Transverse colon (tissue), 4 donors: ENCODE data around the gene PELI3.

ENCODE experiments used
- CTCF ChIP-seq, 5 experiments: fragments of 200-600 bp in 3 of 5; fragments of 450-650 bp in 2 of 5; sonication (generic) in 3 of 5; IDR thresholded peaks; 1 replicate in 2 of 5; 2 replicates in 3 of 5; pipeline ENCODE4 v1.5.1; 2016 to 2017; ENCODE audit warnings: antibody characterized with exemption in 5 of 5, inconsistent platforms in 3 of 5, mild to moderate bottlenecking in 2 of 5, moderate library complexity in 1 of 5
- POLR2A ChIP-seq: fragments of 450-650 bp; IDR thresholded peaks from one replicate; pipeline ENCODE4 v1.6.1; 2016; ENCODE audit warnings: antibody characterized with exemption, mild to moderate bottlenecking, moderate library complexity
- POLR2AphosphoS5 ChIP-seq, 3 donors: sonication (generic); formaldehyde crosslinking; IDR thresholded peaks; one replicate each; pipeline ENCODE4 v1.6.1; 2016; ENCODE audit warnings: antibody characterized with exemption in 3 of 3

GRCh38 chr11:66472054-66472453 is 5.3 kb downstream of the PELI3 start:
- TF ChIP-seq POLR2AphosphoS5 (IDR thresholded peaks at IDR 0.05) = no peak
- TF ChIP-seq CTCF (IDR thresholded peaks at IDR 0.05) = no peak
- no peak for TF ChIP-seq POLR2A
